ENCODE data around the gene CDC42BPB. TPM values are rescaled to one million over a fixed set of nuclear protein-coding genes. Genes with fewer than 3 reads are reported as not detected.

CDC42BPB gene
- total RNA-seq, 1 donor from 2014 or later = 1.6 TPM

- H3K27ac Mint-ChIP-seq = no peak overlapping the region
- no peaks in the 10 kb centered on the region for H3K4me1 Mint-ChIP-seq (ENCODE audit: low read depth)
- H3K27me3 Mint-ChIP-seq (ENCODE audit: insufficient read depth) = no peaks in the 10 kb centered on the region
- no peaks in the 10 kb centered on the region for H3K9me3 Mint-ChIP-seq
- no peaks in the 10 kb centered on the region for H3K36me3 Mint-ChIP-seq (ENCODE audit: low read depth)
- H3K4me3 Mint-ChIP-seq = no peak overlapping the region
- intact Hi-C loops (cut with micrococcal nuclease) = no loop called here
- no peak for DNase-seq (ENCODE audit: low spot score)
These were observed 35.2 kb downstream of the CDC42BPB start for GRCh38 chr14:103022002-103022684.

- Mint-ChIP-seq H3K27ac (no peak overlapping the region), H3K36me3 (ENCODE audit: low read depth) (no peaks in the 10 kb centered on the region), H3K27me3 (ENCODE audit: insufficient read depth) (peaks cover 2% of the 10 kb centered on the region), H3K4me1 (ENCODE audit: low read depth) (no peaks in the 10 kb centered on the region), H3K9me3 (no peaks in the 10 kb centered on the region), H3K4me3 (no peak overlapping the region)
- intact Hi-C loops (cut with micrococcal nuclease) = no loop called here
- no peak for DNase-seq (ENCODE audit: low spot score)
These were observed 35.7 kb downstream of the CDC42BPB start for GRCh38 chr14:103021684-103022001.

- intact Hi-C loops (cut with micrococcal nuclease) = no loop called here
- no peak overlapping the region for H3K4me3 Mint-ChIP-seq
These were observed 36.8 kb downstream of the CDC42BPB start for GRCh38 chr14:103020271-103021170.

GRCh38 chr14:103019826-103020225 lies 37.5 kb downstream of the CDC42BPB start:
- intact Hi-C loops (cut with micrococcal nuclease) = no loop called here
- DNase-seq (ENCODE audit: low spot score) = no peak
- no peak overlapping the region for H3K4me3 Mint-ChIP-seq
- peaks cover 4% of the 10 kb centered on the region for H3K27me3 Mint-ChIP-seq (ENCODE audit: insufficient read depth)
- H3K27ac Mint-ChIP-seq = no peak overlapping the region
- peaks cover 2% of the 10 kb centered on the region for H3K4me1 Mint-ChIP-seq (ENCODE audit: low read depth)
- H3K36me3 Mint-ChIP-seq (ENCODE audit: low read depth) = no peaks in the 10 kb centered on the region
- no peaks in the 10 kb centered on the region for H3K9me3 Mint-ChIP-seq

More at GRCh38 chr14:103020271-103021170, 36.8 kb downstream of the CDC42BPB start:
- Mint-ChIP-seq H3K36me3 (ENCODE audit: low read depth) (no peaks in the 10 kb centered on the region), H3K27me3 (ENCODE audit: insufficient read depth) (peaks cover 4% of the 10 kb centered on the region), H3K9me3 (no peaks in the 10 kb centered on the region), H3K4me1 (ENCODE audit: low read depth) (no peaks in the 10 kb centered on the region), H3K27ac (no peak overlapping the region)
- no peak for DNase-seq (ENCODE audit: low spot score)

GRCh38 chr14:103019236-103019635 lies 38.1 kb downstream of the CDC42BPB start:
- no peak for DNase-seq (ENCODE audit: low spot score)
- H3K27ac Mint-ChIP-seq = no peak overlapping the region
- intact Hi-C loops (cut with micrococcal nuclease) = no loop called here
- no peak overlapping the region for H3K4me3 Mint-ChIP-seq
- H3K27me3 Mint-ChIP-seq (ENCODE audit: insufficient read depth) = peaks cover 5% of the 10 kb centered on the region
- H3K36me3 Mint-ChIP-seq (ENCODE audit: low read depth) = no peaks in the 10 kb centered on the region
- no peaks in the 10 kb centered on the region for H3K9me3 Mint-ChIP-seq
- H3K4me1 Mint-ChIP-seq (ENCODE audit: low read depth) = peaks cover 7% of the 10 kb centered on the region

- intact Hi-C loops (cut with micrococcal nuclease) = no loop called here
- Mint-ChIP-seq H3K27ac (no peak overlapping the region), H3K27me3 (ENCODE audit: insufficient read depth) (peaks cover 5% of the 10 kb centered on the region), H3K4me1 (ENCODE audit: low read depth) (peaks cover 7% of the 10 kb centered on the region), H3K4me3 (no peak overlapping the region), H3K9me3 (no peaks in the 10 kb centered on the region), H3K36me3 (ENCODE audit: low read depth) (no peaks in the 10 kb centered on the region)
- DNase-seq (ENCODE audit: low spot score) = no peak
These were observed 40.8 kb downstream of the CDC42BPB start for GRCh38 chr14:103016594-103016993.

- H3K27me3 Mint-ChIP-seq (ENCODE audit: insufficient read depth) = peaks cover 5% of the 10 kb centered on the region
- no peaks in the 10 kb centered on the region for H3K36me3 Mint-ChIP-seq (ENCODE audit: low read depth)
- no peaks in the 10 kb centered on the region for H3K9me3 Mint-ChIP-seq
- peaks cover 7% of the 10 kb centered on the region for H3K4me1 Mint-ChIP-seq (ENCODE audit: low read depth)
- DNase-seq (ENCODE audit: low spot score) = no peak
- intact Hi-C loops (cut with micrococcal nuclease) = no loop called here
- no peak overlapping the region for H3K27ac Mint-ChIP-seq
- H3K4me3 Mint-ChIP-seq = no peak overlapping the region
These were observed 41.3 kb downstream of the CDC42BPB start for GRCh38 chr14:103016071-103016470.

GRCh38 chr14:103015426-103015825 lies 41.9 kb downstream of the CDC42BPB start:
- intact Hi-C loops (cut with micrococcal nuclease) = no loop called here
- H3K27me3 Mint-ChIP-seq (ENCODE audit: insufficient read depth) = peaks cover 5% of the 10 kb centered on the region
- no peak overlapping the region for H3K4me3 Mint-ChIP-seq
- peaks cover 7% of the 10 kb centered on the region for H3K4me1 Mint-ChIP-seq (ENCODE audit: low read depth)
- H3K36me3 Mint-ChIP-seq (ENCODE audit: low read depth) = no peaks in the 10 kb centered on the region
- DNase-seq (ENCODE audit: low spot score) = no peak
- no peak overlapping the region for H3K27ac Mint-ChIP-seq
- H3K9me3 Mint-ChIP-seq = no peaks in the 10 kb centered on the region

GRCh38 chr14:103014466-103015228 lies 42.7 kb downstream of the CDC42BPB start:
- intact Hi-C loops (cut with micrococcal nuclease) = no loop called here
- Mint-ChIP-seq H3K4me1 (ENCODE audit: low read depth) (peaks cover 7% of the 10 kb centered on the region), H3K9me3 (no peaks in the 10 kb centered on the region), H3K27ac (no peak overlapping the region), H3K4me3 (no peak overlapping the region), H3K36me3 (ENCODE audit: low read depth) (no peaks in the 10 kb centered on the region), H3K27me3 (ENCODE audit: insufficient read depth) (peaks cover 5% of the 10 kb centered on the region)
- DNase-seq (ENCODE audit: low spot score) = no peak

GRCh38 chr14:103013028-103013427 lies 44.3 kb downstream of the CDC42BPB start:
- Mint-ChIP-seq H3K9me3 (no peaks in the 10 kb centered on the region), H3K27ac (no peak overlapping the region), H3K4me1 (ENCODE audit: low read depth) (peaks cover 7% of the 10 kb centered on the region), H3K27me3 (ENCODE audit: insufficient read depth) (peaks cover 5% of the 10 kb centered on the region), H3K4me3 (no peak overlapping the region), H3K36me3 (ENCODE audit: low read depth) (no peaks in the 10 kb centered on the region)
- DNase-seq (ENCODE audit: low spot score) = no peak
- intact Hi-C loops (cut with micrococcal nuclease) = no loop called here

- H3K4me3 Mint-ChIP-seq = no peak overlapping the region
- H3K27me3 Mint-ChIP-seq (ENCODE audit: insufficient read depth) = peaks cover under 1% of the 10 kb centered on the region
- intact Hi-C loops (cut with micrococcal nuclease) = no loop called here
- H3K9me3 Mint-ChIP-seq = no peaks in the 10 kb centered on the region
- no peak for DNase-seq (ENCODE audit: low spot score)
- no peaks in the 10 kb centered on the region for H3K36me3 Mint-ChIP-seq (ENCODE audit: low read depth)
- peaks cover 3% of the 10 kb centered on the region for H3K4me1 Mint-ChIP-seq (ENCODE audit: low read depth)
- no peak overlapping the region for H3K27ac Mint-ChIP-seq
These were observed 47.8 kb downstream of the CDC42BPB start for GRCh38 chr14:103009559-103009958.

- Mint-ChIP-seq H3K36me3 (ENCODE audit: low read depth) (no peaks in the 10 kb centered on the region), H3K9me3 (no peaks in the 10 kb centered on the region), H3K27me3 (ENCODE audit: insufficient read depth) (no peaks in the 10 kb centered on the region), H3K4me1 (ENCODE audit: low read depth) (no peaks in the 10 kb centered on the region), H3K4me3 (no peak overlapping the region), H3K27ac (no peak overlapping the region)
- intact Hi-C loops (cut with micrococcal nuclease) = no loop called here
- DNase-seq (ENCODE audit: low spot score) = no peak
These were observed 48.5 kb downstream of the CDC42BPB start for GRCh38 chr14:103008768-103009357.
